IMR-90 (cell line): ENCODE data around the gene TM7SF2. TPM values are rescaled to one million over a fixed set of nuclear protein-coding genes. Genes with fewer than 3 reads are reported as not detected.

ENCODE experiments used
- ATAC-seq: fragments of 200-7000 bp; cut with Tn5 transposase; 2 replicates; pipeline ENCODE4 v1.9.1; 2020; ENCODE audit warnings: low read depth, mild to moderate bottlenecking, moderate library complexity
- BruUV-seq: library from RNA; stranded (reverse); fragments of 400-500 nt; replicated peaks from 2 replicates; lab custom pipeline; 2021; lab: Mats Ljungman, UMichigan
- CTCF ChIA-PET: fragments of 300-600 bp; formaldehyde crosslinking; extraction: SDS; loops from one replicate; lab custom pipeline; 2021; ENCODE audit warnings: antibody characterized with exemption; lab: Yijun Ruan, JAX
- POLR2A ChIA-PET: fragments of 300-600 bp; sonication (Branson Sonifier 250); formaldehyde crosslinking; loops from one replicate; lab custom pipeline; 2022; ENCODE audit warnings: antibody characterized with exemption; ENCODE audit not compliant: unreplicated experiment; lab: Charles Lee
- DNase-seq: peaks from one replicate; pipeline ENCODE4 v3.0.0; 2013
- H2AFZ ChIP-seq: replicated peaks from 2 replicates; pipeline ENCODE3; 2013; ENCODE audit warnings: low read length, mild to moderate bottlenecking; ENCODE audit not compliant: poor library complexity
- H2AK5ac ChIP-seq: 2 replicates; pipeline ENCODE4 v1.6.1; 2013; ENCODE audit warnings: low read depth, low read length, inconsistent platforms
- H2AK9ac ChIP-seq: replicated peaks from 2 replicates; pipeline ENCODE3; 2013; ENCODE audit warnings: mild to moderate bottlenecking, low read depth, low read length, moderate library complexity; ENCODE audit not compliant: poor library complexity
- H2BK120ac ChIP-seq: 2 replicates; pipeline ENCODE4 v1.6.1; 2013; ENCODE audit warnings: low read depth, low read length, inconsistent platforms
- H2BK15ac ChIP-seq: 3 replicates; pipeline ENCODE4 v1.6.1; 2013; ENCODE audit warnings: low read depth, low read length, inconsistent platforms
- H2BK20ac ChIP-seq: 2 replicates; pipeline ENCODE4 v1.6.1; 2013; ENCODE audit warnings: low read depth, mild to moderate bottlenecking, inconsistent platforms, low read length, moderate library complexity
- H2BK5ac ChIP-seq: 2 replicates; pipeline ENCODE4 v1.6.1; 2013; ENCODE audit warnings: mild to moderate bottlenecking, low read depth, low read length, inconsistent platforms; ENCODE audit not compliant: poor library complexity, severe bottlenecking
- H3K14ac ChIP-seq: replicated peaks from 2 replicates; pipeline ENCODE4 v1.6.1; 2013; ENCODE audit warnings: low read depth, low read length, inconsistent platforms
- H3K18ac ChIP-seq: 2 replicates; pipeline ENCODE4 v1.6.1; 2013; ENCODE audit warnings: low read depth, low read length, control low read depth
- H3K23ac ChIP-seq: 2 replicates; pipeline ENCODE4 v1.6.1; 2013; ENCODE audit warnings: low read depth, low read length, inconsistent platforms
- H3K27ac ChIP-seq: 2 replicates; pipeline ENCODE4 v1.5.1; 2013; ENCODE audit warnings: mild to moderate bottlenecking, control low read depth, low read length; ENCODE audit not compliant: insufficient read depth
- H3K27me3 ChIP-seq: 2 replicates; pipeline ENCODE4 v1.6.1; 2013; ENCODE audit warnings: low read length; ENCODE audit not compliant: control insufficient read depth, insufficient read depth
- H3K36me3 ChIP-seq: 2 replicates; pipeline ENCODE4 v1.6.1; 2013; ENCODE audit warnings: low read length, mixed read lengths; ENCODE audit not compliant: control insufficient read depth, insufficient read depth
- H3K4ac ChIP-seq: 2 replicates; pipeline ENCODE4 v1.6.1; 2013; ENCODE audit warnings: low read depth, low read length, inconsistent platforms
- H3K4me1 ChIP-seq: 2 replicates; pipeline ENCODE4 v1.6.1; 2013; ENCODE audit warnings: low read length, mixed read lengths; ENCODE audit not compliant: control insufficient read depth, insufficient read depth
- H3K4me2 ChIP-seq: 2 replicates; pipeline ENCODE4 v1.6.1; 2013; ENCODE audit warnings: low read depth, mild to moderate bottlenecking, control low read depth, low read length, moderate library complexity
- H3K4me3 ChIP-seq: 2 replicates; pipeline ENCODE4 v1.5.1; 2013; ENCODE audit warnings: low read depth, mild to moderate bottlenecking, control low read depth, low read length, moderate library complexity; ENCODE audit not compliant: insufficient read depth
- H3K56ac ChIP-seq: 2 replicates; pipeline ENCODE4 v1.6.1; 2013; ENCODE audit warnings: low read length, inconsistent platforms; ENCODE audit not compliant: insufficient read depth; ENCODE audit errors: extremely low read depth
- H3K79me1 ChIP-seq, 2 experiments: 2 replicates each; pipeline ENCODE4 v1.6.1; 2013; ENCODE audit warnings: low read length in 2 of 2, inconsistent platforms in 1 of 2, low read depth in 1 of 2
- H3K9ac ChIP-seq: 2 replicates; pipeline ENCODE4 v1.6.1; 2013; ENCODE audit warnings: low read depth, low read length, control low read depth
- H3K9me1 ChIP-seq: 2 replicates; pipeline ENCODE4 v1.6.1; 2013; ENCODE audit warnings: low read length, inconsistent platforms; ENCODE audit not compliant: insufficient read depth
- H3K9me3 ChIP-seq: 2 replicates; pipeline ENCODE4 v1.6.1; 2013; ENCODE audit warnings: low read length; ENCODE audit not compliant: control insufficient read depth, insufficient read depth
- H4K20me1 ChIP-seq: 2 replicates; pipeline ENCODE4 v1.6.1; 2013; ENCODE audit warnings: low read length, inconsistent platforms; ENCODE audit not compliant: insufficient read depth
- H4K5ac ChIP-seq: 2 replicates; pipeline ENCODE4 v1.6.1; 2013; ENCODE audit warnings: mild to moderate bottlenecking, low read depth, low read length, control low read depth
- H4K8ac ChIP-seq, 2 experiments: 2 replicates each; pipeline ENCODE4 v1.6.1; 2013; ENCODE audit warnings: low read depth in 2 of 2, low read length in 2 of 2, control low read depth in 1 of 2, inconsistent platforms in 1 of 2
- H4K91ac ChIP-seq: 2 replicates; pipeline ENCODE4 v1.6.1; 2013; ENCODE audit warnings: low read depth, low read length, inconsistent platforms; ENCODE audit not compliant: insufficient read depth
- BHLHE40 ChIP-seq: fragments of 150-350 bp; IDR thresholded peaks from 2 replicates; pipeline ENCODE4 v1.6.1; 2016; ENCODE audit warnings: mild to moderate bottlenecking, low read depth, low read length
- CEBPB ChIP-seq: IDR thresholded peaks from 2 replicates; pipeline ENCODE4 v1.6.1; 2012; ENCODE audit warnings: low read depth, low read length, improper control_type of control experiment
- CHD1 ChIP-seq: IDR thresholded peaks from 2 replicates; pipeline ENCODE4 v1.6.1; 2012; ENCODE audit warnings: low read depth, low read length, improper control_type of control experiment
- CTCF ChIP-seq: conservative IDR thresholded peaks from 2 replicates; pipeline ENCODE4 v1.5.1; 2012; ENCODE audit warnings: mild to moderate bottlenecking, low read depth, low read length, improper control_type of control experiment
- ELK1 ChIP-seq: fragments of 150-350 bp; IDR thresholded peaks from 2 replicates; pipeline ENCODE4 v1.6.1; 2016; ENCODE audit warnings: low read depth, mild to moderate bottlenecking, low read length, moderate library complexity, borderline replicate concordance
- FOS ChIP-seq: fragments of 150-350 bp; IDR thresholded peaks from 2 replicates; pipeline ENCODE4 v1.6.1; 2016; ENCODE audit warnings: low read depth, low read length
- MAFK ChIP-seq: IDR thresholded peaks from 2 replicates; pipeline ENCODE4 v1.6.1; 2012; ENCODE audit warnings: low read depth, low read length, improper control_type of control experiment
- MAZ ChIP-seq: IDR thresholded peaks from 2 replicates; pipeline ENCODE4 v1.6.1; 2012; ENCODE audit warnings: low read depth, mild to moderate bottlenecking, low read length, improper control_type of control experiment, moderate library complexity, borderline replicate concordance
- MXI1 ChIP-seq: IDR thresholded peaks from 2 replicates; pipeline ENCODE4 v1.6.1; 2012; ENCODE audit warnings: low read depth, mild to moderate bottlenecking, low read length, moderate library complexity, borderline replicate concordance
- NFE2L2 ChIP-seq: fragments of 150-350 bp; IDR thresholded peaks from 2 replicates; pipeline ENCODE4 v1.6.1; 2016; ENCODE audit warnings: low read depth, mild to moderate bottlenecking, low read length
- POLR2A ChIP-seq: IDR thresholded peaks from 2 replicates; pipeline ENCODE4 v1.6.1; 2012; ENCODE audit warnings: mild to moderate bottlenecking, low read depth, low read length
- RAD21 ChIP-seq: IDR thresholded peaks from 2 replicates; pipeline ENCODE4 v1.6.1; 2012; ENCODE audit warnings: low read length, improper control_type of control experiment
- RCOR1 ChIP-seq: IDR thresholded peaks from 2 replicates; pipeline ENCODE4 v1.6.1; 2012; ENCODE audit warnings: mild to moderate bottlenecking, low read length, improper control_type of control experiment; ENCODE audit not compliant: insufficient replicate concordance
- RFX5 ChIP-seq: IDR thresholded peaks from 2 replicates; pipeline ENCODE4 v1.8.0; 2012; ENCODE audit warnings: low read depth, mild to moderate bottlenecking, low read length, moderate library complexity
- SMC3 ChIP-seq: fragments of 150-350 bp; IDR thresholded peaks from 2 replicates; pipeline ENCODE4 v1.6.1; 2016; ENCODE audit warnings: low read depth, mild to moderate bottlenecking, antibody characterized with exemption, low read length, moderate library complexity
- WGBS, 2 experiments: methylation state at CpG; one replicate each; pipeline versions ENCODE4 v1.1.5 to v1.1.7; 2013; ENCODE audit warnings: missing lambda C conversion rate in 2 of 2; ENCODE audit not compliant: insufficient read length in 1 of 2; ENCODE audit errors: extremely low coverage in 2 of 2; 5-methylcytosine and 5-hydroxymethylcytosine counted together
- dilution Hi-C: fragments of 300-500 bp; cut with HindIII; formaldehyde crosslinking; loops from one replicate; pipeline ENCODE4 v1.14.3; 2018; ENCODE audit warnings: low sequenced_read_pairs; ENCODE audit not compliant: unreplicated experiment
- in situ Hi-C: fragments of 300-500 bp; cut with MboI; formaldehyde crosslinking; loops from 3 replicates; pipeline ENCODE4 v1.14.3; 2019; ENCODE audit warnings: low sequenced_read_pairs, inconsistent platforms, mixed read lengths
- intact Hi-C: fragments of 100-400 bp; cut with micrococcal nuclease; formaldehyde crosslinking; loops from 2 replicates; pipeline ENCODE4 v1.10.0; 2022
- polyA plus RNA-seq, 3 experiments: library from polyadenylated mRNA; depleted of rRNA; stranded (reverse); fragments of >200 nt; gene quantifications; 2 replicates each; pipeline ENCODE4 v1.2.3, GENCODE V29; 2012; ENCODE audit warnings: low replicate concordance in 1 of 3
- total RNA-seq: library from RNA; depleted of rRNA; stranded (reverse); fragments of >200 nt; gene quantifications from 2 replicates; pipeline ENCODE4 v1.2.3, GENCODE V29; 2012
- TF ChIP-seq, protein P1 (sequence below): fragments of 150-350 bp; IDR thresholded peaks from 2 replicates; pipeline ENCODE4 v1.6.1; 2017; ENCODE audit warnings: mild to moderate bottlenecking, antibody characterized with exemption, low read length, low read depth

The TM7SF2 gene
- total and polyA plus RNA-seq, 2 of the 4 experiments (the other 2 are of a cell fraction), result 5.7 to 7.6 TPM

GRCh38 chr11:65156256-65156655 lies 44.6 kb downstream of the TM7SF2 start:
- dilution Hi-C loops (no loop called here), in situ Hi-C loops (no loop called here), intact Hi-C loops (no loop called here)
- Histone ChIP-seq H3K4me2 (no peak overlapping the region), H3K14ac (no peak overlapping the region), H3K27me3 (0 out of 2 replicates have a peak, but pooled peaks cover 2% of the 10 kb centered on the region), H4K20me1 (no peaks in the 10 kb centered on the region), H3K4me3 (no peak overlapping the region), H2AK9ac (no peak overlapping the region), H3K36me3 (no peaks in the 10 kb centered on the region), H3K27ac (no peak overlapping the region), H3K9me3 (no peaks in the 10 kb centered on the region), H2BK120ac (no peak overlapping the region), H4K8ac (no peak overlapping the region), H2BK5ac (no peak overlapping the region), H2BK20ac (no peak overlapping the region), H4K5ac (no peak overlapping the region), H2BK15ac (no peak overlapping the region), H2AK5ac (no peak overlapping the region), H4K91ac (no peak overlapping the region), H2AFZ (no peak overlapping the region), H3K4me1 (no peaks in the 10 kb centered on the region), H3K18ac (no peak overlapping the region), H3K9me1 (no peaks in the 10 kb centered on the region), H3K79me1 (no peaks in the 10 kb centered on the region), H3K4ac (no peak overlapping the region), H3K9ac (no peak overlapping the region), H3K56ac (no peak overlapping the region), H3K23ac (no peak overlapping the region)
- BruUV-seq, result no TSS peak
- ATAC-seq (no peak), DNase-seq (no peak)
- POLR2A ChIA-PET, result no interaction called here
- no CpG with 5 or more reads among the region's 3 CpGs for WGBS, 2 experiments
- CTCF ChIA-PET, result no interaction called here
- TF ChIP-seq SMC3, result no peak
- no peak for TF ChIP-seq RAD21
- no peak for TF ChIP-seq MAFK
- TF ChIP-seq POLR2A, result no peak
- TF ChIP-seq BHLHE40, result no peak
- no peak for TF ChIP-seq RCOR1
- no peak for TF ChIP-seq RFX5
- TF ChIP-seq, protein P1, sequence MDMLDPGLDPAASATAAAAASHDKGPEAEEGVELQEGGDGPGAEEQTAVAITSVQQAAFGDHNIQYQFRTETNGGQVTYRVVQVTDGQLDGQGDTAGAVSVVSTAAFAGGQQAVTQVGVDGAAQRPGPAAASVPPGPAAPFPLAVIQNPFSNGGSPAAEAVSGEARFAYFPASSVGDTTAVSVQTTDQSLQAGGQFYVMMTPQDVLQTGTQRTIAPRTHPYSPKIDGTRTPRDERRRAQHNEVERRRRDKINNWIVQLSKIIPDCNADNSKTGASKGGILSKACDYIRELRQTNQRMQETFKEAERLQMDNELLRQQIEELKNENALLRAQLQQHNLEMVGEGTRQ, result no peak
- TF ChIP-seq NFE2L2, result no peak
- no peak for TF ChIP-seq CEBPB
- no peak for TF ChIP-seq ELK1
- no peak for TF ChIP-seq FOS
- no peak for TF ChIP-seq MAZ
- TF ChIP-seq MXI1, result no peak
- TF ChIP-seq CTCF, result no peak
- TF ChIP-seq CHD1, result no peak
